Measurements from ENCODE around the gene NFRKB.
"Not testable (repeated sequence)": the region's sequence is repeated elsewhere in the genome, so short reads cannot be mapped to it uniquely, and the experiment has no call there.

Gene NFRKB

DNA sequence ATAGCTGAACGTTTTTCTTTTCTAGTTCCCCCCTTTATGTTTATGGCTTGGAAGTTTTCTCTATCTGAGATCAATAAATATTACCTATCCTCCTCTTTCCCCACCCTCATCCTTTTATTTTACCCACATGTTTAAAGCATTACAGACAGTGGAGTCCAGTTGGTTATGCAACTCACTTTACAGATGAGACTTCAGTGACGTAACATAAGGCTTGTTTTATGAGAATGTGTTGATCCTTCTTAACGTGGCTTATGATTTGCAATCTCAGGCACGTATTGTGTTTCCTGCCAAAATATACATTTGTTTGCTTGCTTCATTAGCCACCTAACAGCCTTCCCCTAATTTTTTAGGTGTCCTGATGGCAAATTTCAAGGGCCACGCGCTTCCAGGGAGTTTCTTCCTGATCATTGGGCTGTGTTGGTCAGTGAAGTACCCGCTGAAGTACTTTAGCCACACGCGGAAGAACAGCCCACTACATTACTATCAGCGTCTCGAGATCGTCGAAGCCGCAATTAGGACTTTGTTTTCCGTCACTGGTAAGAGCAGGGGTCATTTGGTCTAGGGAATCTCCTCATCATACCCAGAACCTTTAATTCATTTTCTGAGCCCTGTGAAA lies 43.1 kb downstream of the NFRKB start:
- no peak for ATAC-seq
- TF ChIP-seq ZC3H10 (CRISPR knock-in tag; IDR thresholded peaks at IDR 0.05) (no peak), PPARA (CRISPR knock-in tag; IDR thresholded peaks at IDR 0.05; ENCODE audit: borderline replicate concordance) (no peak), OSR1 (CRISPR knock-in tag; IDR thresholded peaks at IDR 0.05) (no peak), ZFP30 (CRISPR knock-in tag; IDR thresholded peaks at IDR 0.05) (no peak), ZNF8 (CRISPR knock-in tag; IDR thresholded peaks at IDR 0.05) (no peak), CSDC2 (CRISPR knock-in tag; IDR thresholded peaks at IDR 0.05) (no peak), SNAI2 (CRISPR knock-in tag; IDR thresholded peaks at IDR 0.05) (no peak)
- TF ChIP-seq, protein P1, sequence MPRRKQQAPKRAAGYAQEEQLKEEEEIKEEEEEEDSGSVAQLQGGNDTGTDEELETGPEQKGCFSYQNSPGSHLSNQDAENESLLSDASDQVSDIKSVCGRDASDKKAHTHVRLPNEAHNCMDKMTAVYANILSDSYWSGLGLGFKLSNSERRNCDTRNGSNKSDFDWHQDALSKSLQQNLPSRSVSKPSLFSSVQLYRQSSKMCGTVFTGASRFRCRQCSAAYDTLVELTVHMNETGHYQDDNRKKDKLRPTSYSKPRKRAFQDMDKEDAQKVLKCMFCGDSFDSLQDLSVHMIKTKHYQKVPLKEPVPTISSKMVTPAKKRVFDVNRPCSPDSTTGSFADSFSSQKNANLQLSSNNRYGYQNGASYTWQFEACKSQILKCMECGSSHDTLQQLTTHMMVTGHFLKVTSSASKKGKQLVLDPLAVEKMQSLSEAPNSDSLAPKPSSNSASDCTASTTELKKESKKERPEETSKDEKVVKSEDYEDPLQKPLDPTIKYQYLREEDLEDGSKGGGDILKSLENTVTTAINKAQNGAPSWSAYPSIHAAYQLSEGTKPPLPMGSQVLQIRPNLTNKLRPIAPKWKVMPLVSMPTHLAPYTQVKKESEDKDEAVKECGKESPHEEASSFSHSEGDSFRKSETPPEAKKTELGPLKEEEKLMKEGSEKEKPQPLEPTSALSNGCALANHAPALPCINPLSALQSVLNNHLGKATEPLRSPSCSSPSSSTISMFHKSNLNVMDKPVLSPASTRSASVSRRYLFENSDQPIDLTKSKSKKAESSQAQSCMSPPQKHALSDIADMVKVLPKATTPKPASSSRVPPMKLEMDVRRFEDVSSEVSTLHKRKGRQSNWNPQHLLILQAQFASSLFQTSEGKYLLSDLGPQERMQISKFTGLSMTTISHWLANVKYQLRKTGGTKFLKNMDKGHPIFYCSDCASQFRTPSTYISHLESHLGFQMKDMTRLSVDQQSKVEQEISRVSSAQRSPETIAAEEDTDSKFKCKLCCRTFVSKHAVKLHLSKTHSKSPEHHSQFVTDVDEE (CRISPR knock-in tag; IDR thresholded peaks at IDR 0.05): no peak

DNA sequence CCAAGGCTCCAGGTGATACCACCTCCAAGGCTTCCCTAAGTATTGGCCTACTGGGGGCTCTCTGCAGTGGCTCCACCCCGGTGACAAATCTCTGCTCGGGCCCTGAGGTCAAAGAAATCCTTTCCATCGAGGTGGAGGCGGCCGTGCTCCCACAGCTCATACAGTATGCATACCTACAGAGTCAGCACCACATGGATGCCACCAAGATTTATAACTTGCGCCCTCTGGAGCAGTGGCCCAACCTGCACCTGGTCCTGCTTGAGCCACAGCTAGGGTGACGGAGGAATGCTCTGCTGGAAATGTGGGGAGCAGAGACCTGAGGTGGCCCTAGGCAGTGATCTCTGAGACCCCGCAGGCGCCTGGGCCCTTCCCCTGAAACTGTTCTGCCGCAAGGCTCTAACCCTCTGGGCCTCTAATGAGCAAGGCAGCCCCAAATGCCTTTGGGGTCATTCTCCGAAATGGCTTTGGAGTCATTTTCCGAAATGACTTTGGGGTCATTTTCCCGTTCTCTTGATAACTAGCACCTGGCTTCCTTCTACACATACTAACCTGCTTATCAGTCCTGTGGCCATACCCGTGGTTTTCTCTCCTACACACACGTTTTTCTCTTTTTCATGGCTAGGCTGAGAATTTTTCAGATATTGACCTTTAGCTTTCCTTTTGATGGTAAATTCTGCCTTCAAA lies 45.8 kb downstream of the NFRKB start:
- no peak for TF ChIP-seq ESRRG (CRISPR knock-in tag; IDR thresholded peaks at IDR 0.05)
- TF ChIP-seq, protein P2, sequence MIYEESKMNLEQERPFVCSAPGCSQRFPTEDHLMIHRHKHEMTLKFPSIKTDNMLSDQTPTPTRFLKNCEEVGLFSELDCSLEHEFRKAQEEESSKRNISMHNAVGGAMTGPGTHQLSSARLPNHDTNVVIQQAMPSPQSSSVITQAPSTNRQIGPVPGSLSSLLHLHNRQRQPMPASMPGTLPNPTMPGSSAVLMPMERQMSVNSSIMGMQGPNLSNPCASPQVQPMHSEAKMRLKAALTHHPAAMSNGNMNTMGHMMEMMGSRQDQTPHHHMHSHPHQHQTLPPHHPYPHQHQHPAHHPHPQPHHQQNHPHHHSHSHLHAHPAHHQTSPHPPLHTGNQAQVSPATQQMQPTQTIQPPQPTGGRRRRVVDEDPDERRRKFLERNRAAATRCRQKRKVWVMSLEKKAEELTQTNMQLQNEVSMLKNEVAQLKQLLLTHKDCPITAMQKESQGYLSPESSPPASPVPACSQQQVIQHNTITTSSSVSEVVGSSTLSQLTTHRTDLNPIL (CRISPR knock-in tag; IDR thresholded peaks at IDR 0.05; ENCODE audit: low read depth): no peak
- TF ChIP-seq TCF4 (CRISPR knock-in tag; IDR thresholded peaks at IDR 0.05; ENCODE audit: borderline replicate concordance): no peak
- TF ChIP-seq, protein P3, sequence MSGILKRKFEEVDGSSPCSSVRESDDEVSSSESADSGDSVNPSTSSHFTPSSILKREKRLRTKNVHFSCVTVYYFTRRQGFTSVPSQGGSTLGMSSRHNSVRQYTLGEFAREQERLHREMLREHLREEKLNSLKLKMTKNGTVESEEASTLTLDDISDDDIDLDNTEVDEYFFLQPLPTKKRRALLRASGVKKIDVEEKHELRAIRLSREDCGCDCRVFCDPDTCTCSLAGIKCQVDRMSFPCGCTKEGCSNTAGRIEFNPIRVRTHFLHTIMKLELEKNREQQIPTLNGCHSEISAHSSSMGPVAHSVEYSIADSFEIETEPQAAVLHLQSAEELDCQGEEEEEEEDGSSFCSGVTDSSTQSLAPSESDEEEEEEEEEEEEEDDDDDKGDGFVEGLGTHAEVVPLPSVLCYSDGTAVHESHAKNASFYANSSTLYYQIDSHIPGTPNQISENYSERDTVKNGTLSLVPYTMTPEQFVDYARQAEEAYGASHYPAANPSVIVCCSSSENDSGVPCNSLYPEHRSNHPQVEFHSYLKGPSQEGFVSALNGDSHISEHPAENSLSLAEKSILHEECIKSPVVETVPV (CRISPR knock-in tag; IDR thresholded peaks at IDR 0.05): no peak
- TF ChIP-seq ZNF70 (CRISPR knock-in tag; IDR thresholded peaks at IDR 0.05): no peak
- TF ChIP-seq ISL1 (CRISPR knock-in tag; IDR thresholded peaks at IDR 0.05): no peak
- no peak for TF ChIP-seq BACH2 (CRISPR knock-in tag; IDR thresholded peaks at IDR 0.05; ENCODE audit: borderline replicate concordance)
- TF ChIP-seq GLIS3 (CRISPR knock-in tag; IDR thresholded peaks at IDR 0.05): no peak
- TF ChIP-seq ZC3H10 (CRISPR knock-in tag; IDR thresholded peaks at IDR 0.05): no peak
- TF ChIP-seq ZFP3 (CRISPR knock-in tag; IDR thresholded peaks at IDR 0.05): no peak
- TF ChIP-seq, protein P1 (CRISPR knock-in tag; IDR thresholded peaks at IDR 0.05): no peak
- TF ChIP-seq PPARA (CRISPR knock-in tag; IDR thresholded peaks at IDR 0.05; ENCODE audit: borderline replicate concordance): no peak
- TF ChIP-seq OSR1 (CRISPR knock-in tag; IDR thresholded peaks at IDR 0.05): no peak
- TF ChIP-seq, protein P4, sequence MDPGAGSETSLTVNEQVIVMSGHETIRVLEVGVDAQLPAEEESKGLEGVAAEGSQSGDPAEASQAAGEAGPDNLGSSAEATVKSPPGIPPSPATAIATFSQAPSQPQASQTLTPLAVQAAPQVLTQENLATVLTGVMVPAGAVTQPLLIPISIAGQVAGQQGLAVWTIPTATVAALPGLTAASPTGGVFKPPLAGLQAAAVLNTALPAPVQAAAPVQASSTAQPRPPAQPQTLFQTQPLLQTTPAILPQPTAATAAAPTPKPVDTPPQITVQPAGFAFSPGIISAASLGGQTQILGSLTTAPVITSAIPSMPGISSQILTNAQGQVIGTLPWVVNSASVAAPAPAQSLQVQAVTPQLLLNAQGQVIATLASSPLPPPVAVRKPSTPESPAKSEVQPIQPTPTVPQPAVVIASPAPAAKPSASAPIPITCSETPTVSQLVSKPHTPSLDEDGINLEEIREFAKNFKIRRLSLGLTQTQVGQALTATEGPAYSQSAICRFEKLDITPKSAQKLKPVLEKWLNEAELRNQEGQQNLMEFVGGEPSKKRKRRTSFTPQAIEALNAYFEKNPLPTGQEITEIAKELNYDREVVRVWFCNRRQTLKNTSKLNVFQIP (CRISPR knock-in tag; IDR thresholded peaks at IDR 0.05; ENCODE audit: borderline replicate concordance, low read depth): no peak
- no peak for TF ChIP-seq ZNF565 (CRISPR knock-in tag; conservative IDR thresholded peaks at IDR 0.05; ENCODE audit: low read depth)
- TF ChIP-seq CSDC2 (CRISPR knock-in tag; IDR thresholded peaks at IDR 0.05): no peak
- TF ChIP-seq ZFP30 (CRISPR knock-in tag; IDR thresholded peaks at IDR 0.05): no peak
- no peak for TF ChIP-seq RARB (CRISPR knock-in tag; IDR thresholded peaks at IDR 0.05)
- TF ChIP-seq TOX (CRISPR knock-in tag; IDR thresholded peaks at IDR 0.05; ENCODE audit: borderline replicate concordance): no peak
- ATAC-seq: no peak

DNA sequence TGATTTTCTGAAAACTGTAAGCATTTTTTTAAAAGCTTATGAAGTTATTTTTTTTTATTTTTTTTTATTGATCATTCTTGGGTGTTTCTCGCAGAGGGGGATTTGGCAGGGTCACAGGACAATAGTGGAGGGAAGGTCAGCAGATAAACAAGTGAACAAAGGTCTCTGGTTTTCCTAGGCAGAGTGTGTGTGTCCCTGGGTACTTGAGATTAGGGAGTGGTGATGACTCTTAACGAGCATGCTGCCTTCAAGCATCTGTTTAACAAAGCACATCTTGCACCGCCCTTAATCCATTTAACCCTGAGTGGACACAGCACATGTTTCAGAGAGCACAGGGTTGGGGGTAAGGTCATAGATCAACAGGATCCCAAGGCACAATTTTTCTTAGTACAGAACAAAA lies 48.0 kb downstream of the NFRKB start:
- ATAC-seq: not testable (repeated sequence)

Measured in SK-N-SH treated with all-trans-retinoic acid at 6 μM for 48 hours (cell line).